Urinary bladder (tissue), 4 donors: ENCODE measurements around the gene TMEM174. TPM values are rescaled to one million over a fixed set of nuclear protein-coding genes. Genes with fewer than 3 reads are reported as not detected.

ENCODE experiments used
- DNase-seq: peaks from one replicate; pipeline ENCODE4 v3.0.0-alpha.2; 2015; ENCODE audit errors: extremely low spot score
- H3K27ac ChIP-seq: one replicate; pipeline ENCODE4 v1.5.1; 2013; ENCODE audit warnings: low read depth, mild to moderate bottlenecking, moderate library complexity
- H3K36me3 ChIP-seq: one replicate; pipeline ENCODE4 v1.6.1; 2013; ENCODE audit warnings: mild to moderate bottlenecking, moderate library complexity; ENCODE audit not compliant: insufficient read depth
- H3K4me1 ChIP-seq: one replicate; pipeline ENCODE4 v1.6.1; 2013; ENCODE audit warnings: mild to moderate bottlenecking, moderate library complexity; ENCODE audit not compliant: insufficient read depth
- H3K4me3 ChIP-seq: one replicate; pipeline ENCODE4 v1.5.1; 2013; ENCODE audit warnings: low read depth, low read length
- WGBS: extraction: QIAGEN DNeasy Blood & Tissue Kit; methylation state at CpG from one replicate; pipeline ENCODE4 v1.1.7; 2013; 5-methylcytosine and 5-hydroxymethylcytosine counted together
- polyA plus RNA-seq: library from polyadenylated mRNA; stranded (reverse); fragments of 200-250 nt; gene quantifications from one replicate; pipeline ENCODE4 v1.2.3, GENCODE V29; 2013
- total RNA-seq: library from RNA; depleted of rRNA; stranded (reverse); fragments of >200 nt; gene quantifications from one replicate; pipeline ENCODE4 v1.2.3, GENCODE V29; 2014
- donor health status: healthy with polysubstance abuse.
- donor health status: healthy.

Gene TMEM174
- total and polyA plus RNA-seq, 2 donors, result not detected

GRCh38 chr5:73140801-73141200 is 32.2 kb upstream of the TMEM174 start:
- WGBS, result 97% methylated on average over 1 of the region's 1 CpG
- no peak overlapping the region for H3K27ac ChIP-seq
- no peak for DNase-seq
- H3K4me3 ChIP-seq, result no peak overlapping the region
- no peaks in the 10 kb centered on the region for H3K4me1 ChIP-seq
- H3K36me3 ChIP-seq, result no peaks in the 10 kb centered on the region

DNA sequence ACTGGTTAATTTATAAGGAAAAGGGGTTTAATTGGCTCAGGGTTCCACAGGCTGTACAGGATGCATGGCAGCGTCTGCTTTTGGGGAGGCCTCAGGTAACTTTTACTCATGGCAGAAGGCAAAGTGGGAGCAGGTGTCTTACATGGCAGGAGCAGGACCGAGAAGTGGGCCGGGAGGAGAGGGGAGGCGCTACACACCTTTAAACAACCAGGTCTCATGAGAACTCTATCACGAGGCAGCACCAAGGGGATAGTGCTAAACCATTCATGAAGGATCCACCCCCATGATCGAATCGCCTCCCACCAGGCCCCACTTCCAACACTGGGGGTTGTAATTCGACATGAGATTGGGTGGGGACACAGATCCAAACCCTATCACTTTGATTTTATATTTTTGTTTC is 31.0 kb upstream of the TMEM174 start:
- H3K4me1 ChIP-seq, result no peaks in the 10 kb centered on the region
- H3K27ac ChIP-seq, result no peak overlapping the region
- H3K4me3 ChIP-seq, result no peak overlapping the region
- whole genome bisulfite sequencing, result 68% methylated on average over 8 of the region's 8 CpGs
- no peak for DNase-seq
- no peaks in the 10 kb centered on the region for H3K36me3 ChIP-seq

DNA sequence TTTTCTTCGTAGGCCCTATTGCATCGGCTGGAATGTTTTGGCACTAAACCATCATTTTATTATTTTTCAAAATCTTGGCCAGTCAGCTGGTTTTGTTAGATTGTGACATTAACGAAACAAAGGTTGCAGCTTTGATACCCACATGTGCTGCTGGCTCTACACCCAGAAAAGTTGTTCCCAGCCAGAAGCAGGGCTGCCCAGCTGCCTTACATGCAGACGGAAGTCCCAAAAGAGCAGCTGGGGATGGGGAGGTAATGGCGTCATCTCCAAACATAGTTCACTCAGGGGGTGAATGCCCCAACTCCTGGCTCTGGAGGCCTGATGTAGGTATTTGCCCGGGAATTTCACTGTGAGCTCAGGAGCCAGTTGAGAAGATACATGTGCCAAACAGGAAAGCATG is 29.3 kb upstream of the TMEM174 start:
- WGBS, result 61% methylated on average over 6 of the region's 6 CpGs
- H3K36me3 ChIP-seq, result no peaks in the 10 kb centered on the region
- H3K27ac ChIP-seq, result no peak overlapping the region
- no peak for DNase-seq
- H3K4me1 ChIP-seq, result no peaks in the 10 kb centered on the region
- H3K4me3 ChIP-seq, result no peak overlapping the region

- H3K27ac ChIP-seq, result no peak overlapping the region
- DNase-seq, result no peak
- no peak overlapping the region for H3K4me3 ChIP-seq
- H3K4me1 ChIP-seq, result no peaks in the 10 kb centered on the region
- no peaks in the 10 kb centered on the region for H3K36me3 ChIP-seq
- 59% methylated on average over 3 of the region's 3 CpGs for WGBS
Observed at GRCh38 chr5:73149540-73149939, 23.5 kb upstream of the TMEM174 start.

GRCh38 chr5:73150876-73151275 is 22.1 kb upstream of the TMEM174 start:
- Histone ChIP-seq H3K36me3 (no peaks in the 10 kb centered on the region), H3K4me1 (no peaks in the 10 kb centered on the region), H3K27ac (no peak overlapping the region), H3K4me3 (no peak overlapping the region)
- DNase-seq, result no peak
- 78% methylated on average over 7 of the region's 7 CpGs for WGBS

DNA sequence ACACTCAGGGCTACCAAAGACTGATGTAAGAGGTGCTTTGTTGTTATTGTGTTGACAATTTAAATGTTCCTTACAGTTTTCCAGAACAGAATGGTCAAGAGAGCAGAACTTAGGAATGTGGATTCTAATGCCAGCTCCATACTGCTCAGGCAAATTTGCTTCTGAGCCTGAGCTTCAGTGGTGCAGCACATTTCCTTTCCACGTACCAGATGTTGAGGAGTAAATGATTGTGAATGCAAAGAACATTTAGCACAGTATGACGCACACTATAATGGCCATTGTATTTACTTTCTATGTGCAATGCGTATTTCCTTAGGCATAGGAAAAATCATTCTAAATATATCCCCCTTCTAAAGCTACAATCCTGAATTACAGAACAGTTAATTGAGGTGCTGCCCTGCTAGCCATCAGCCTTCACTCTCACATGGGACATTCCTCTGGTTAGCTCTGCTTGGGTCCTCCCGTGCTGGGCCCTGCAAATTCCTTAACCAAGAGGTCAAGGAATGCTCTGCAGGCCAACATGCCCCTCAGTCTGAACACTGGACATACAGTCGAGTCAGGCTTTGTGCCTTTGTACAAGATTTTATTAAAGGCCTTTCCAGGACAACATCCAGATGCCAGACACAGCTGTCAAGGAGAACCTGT is 21.1 kb upstream of the TMEM174 start:
- no peak for DNase-seq
- 66% methylated on average over 5 of the region's 5 CpGs for WGBS
- Histone ChIP-seq H3K4me3 (no peak overlapping the region), H3K4me1 (no peaks in the 10 kb centered on the region), H3K36me3 (no peaks in the 10 kb centered on the region), H3K27ac (no peak overlapping the region)

DNA sequence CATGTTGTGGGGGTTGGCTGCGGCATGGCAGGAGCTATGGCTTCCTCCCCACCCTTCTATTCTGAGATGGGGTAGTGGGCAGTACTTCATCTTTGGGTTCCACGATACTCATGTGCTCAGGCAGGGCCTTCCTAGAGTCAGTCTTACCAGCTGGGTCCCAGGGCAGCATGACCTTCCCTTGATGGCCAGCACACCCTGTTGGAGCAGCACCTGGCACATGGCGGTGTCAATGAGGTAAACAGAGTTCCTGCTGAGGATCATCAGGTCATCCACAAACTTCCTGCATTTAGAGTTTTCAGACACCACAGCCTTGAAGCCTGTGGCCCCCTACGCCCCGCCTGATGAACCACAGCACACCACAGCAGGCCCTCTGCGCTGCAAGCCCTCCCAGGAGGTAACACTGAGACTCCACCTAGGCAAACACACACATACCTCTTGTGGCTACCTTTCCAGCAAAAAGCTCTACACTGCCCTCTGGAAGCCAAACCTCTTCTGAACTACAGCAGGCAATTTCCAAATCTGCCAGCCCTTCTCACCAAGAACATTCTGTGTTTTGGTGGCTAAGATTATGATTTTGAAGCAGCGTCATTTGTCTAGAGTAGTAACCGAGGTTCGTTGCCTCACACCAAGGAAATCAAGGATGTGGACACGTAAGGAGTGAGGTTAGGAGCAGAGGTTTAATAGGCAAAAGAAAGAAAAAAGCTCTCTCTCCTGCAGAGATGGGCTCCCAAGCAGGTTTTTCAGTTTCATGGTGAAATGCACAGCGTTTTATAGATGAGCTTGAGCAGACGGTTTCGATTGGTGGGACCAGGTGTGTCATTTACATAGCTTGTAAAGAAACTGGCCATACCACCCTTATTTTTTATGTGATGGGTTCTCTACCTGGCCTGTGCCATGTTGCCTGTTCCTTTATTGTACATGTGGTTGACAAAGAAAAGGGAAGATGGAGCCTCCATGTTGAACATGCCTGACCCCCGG is 20.3 kb upstream of the TMEM174 start:
- no peaks in the 10 kb centered on the region for H3K36me3 ChIP-seq
- no peak for DNase-seq
- no peak overlapping the region for H3K27ac ChIP-seq
- H3K4me1 ChIP-seq, result no peaks in the 10 kb centered on the region
- no peak overlapping the region for H3K4me3 ChIP-seq
- WGBS, result 87% methylated on average over 14 of the region's 14 CpGs

- Histone ChIP-seq H3K4me1 (no peaks in the 10 kb centered on the region), H3K36me3 (no peaks in the 10 kb centered on the region), H3K4me3 (no peak overlapping the region), H3K27ac (no peak overlapping the region)
- no peak for DNase-seq
- 64% methylated on average over 7 of the region's 7 CpGs for WGBS
Observed at GRCh38 chr5:73153513-73153912, 19.5 kb upstream of the TMEM174 start.

- no peak for DNase-seq
- no peaks in the 10 kb centered on the region for H3K4me1 ChIP-seq
- 87% methylated on average over 5 of the region's 5 CpGs for WGBS
- no peak overlapping the region for H3K4me3 ChIP-seq
- no peaks in the 10 kb centered on the region for H3K36me3 ChIP-seq
- H3K27ac ChIP-seq, result no peak overlapping the region
Observed at GRCh38 chr5:73154208-73155006, 18.6 kb upstream of the TMEM174 start.

DNA sequence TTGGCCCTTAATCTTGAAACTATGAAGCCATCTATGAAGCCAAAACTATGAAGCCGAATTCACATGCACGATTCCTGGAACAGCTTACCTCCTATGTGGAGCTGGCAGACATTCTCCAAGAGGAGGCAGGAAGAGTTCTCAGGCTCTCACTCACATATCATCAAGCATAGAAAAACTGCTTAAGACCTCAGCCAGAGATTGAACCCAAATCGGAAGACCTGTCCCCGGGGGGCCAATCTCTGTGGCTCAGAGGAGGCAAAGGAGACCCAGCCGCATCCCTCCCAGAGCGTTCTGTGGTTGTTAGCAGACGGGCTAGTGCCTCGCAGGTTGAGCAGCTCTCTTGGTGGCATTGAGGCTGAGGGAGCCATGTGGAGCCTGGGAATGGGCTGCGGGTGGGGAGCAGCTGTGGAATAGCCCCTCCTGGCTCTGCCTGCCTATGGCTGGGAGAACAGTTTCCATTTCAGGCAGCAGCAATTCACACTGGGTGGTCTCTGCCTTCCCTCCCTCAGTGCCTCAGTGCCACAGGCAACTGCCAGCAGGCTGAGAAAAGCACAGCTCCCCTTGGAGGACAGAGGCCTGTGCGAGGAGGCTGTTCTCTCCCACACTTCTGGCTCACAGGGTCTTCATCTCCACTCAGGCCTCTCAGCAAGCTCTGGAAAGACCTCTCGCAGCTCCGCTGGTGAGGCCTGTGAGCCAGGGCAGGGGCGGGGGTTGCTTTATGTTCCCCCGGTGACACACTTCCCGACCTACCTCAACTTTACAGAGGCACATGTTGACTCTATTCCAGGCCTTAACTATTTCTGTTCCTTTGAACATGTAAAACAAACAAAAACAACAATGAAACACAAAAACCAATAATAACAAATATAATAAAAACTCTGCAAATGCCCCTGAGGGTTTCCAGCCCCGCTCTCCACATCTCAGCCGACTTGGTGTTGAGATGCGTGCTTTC is 17.4 kb upstream of the TMEM174 start:
- 74% methylated on average over 18 of the region's 18 CpGs for WGBS
- no peak for DNase-seq
- H3K36me3 ChIP-seq, result no peaks in the 10 kb centered on the region
- H3K4me3 ChIP-seq, result no peak overlapping the region
- H3K4me1 ChIP-seq, result no peaks in the 10 kb centered on the region
- H3K27ac ChIP-seq, result no peak overlapping the region

- no peak overlapping the region for H3K27ac ChIP-seq
- no peak overlapping the region for H3K4me3 ChIP-seq
- no peaks in the 10 kb centered on the region for H3K36me3 ChIP-seq
- 85% methylated on average over 6 of the region's 6 CpGs for WGBS
- DNase-seq, result no peak
- no peaks in the 10 kb centered on the region for H3K4me1 ChIP-seq
Observed at GRCh38 chr5:73157414-73158303, 15.3 kb upstream of the TMEM174 start.

GRCh38 chr5:73158313-73158712 is 14.7 kb upstream of the TMEM174 start:
- no peak for DNase-seq
- H3K4me1 ChIP-seq, result no peaks in the 10 kb centered on the region
- no peaks in the 10 kb centered on the region for H3K36me3 ChIP-seq
- no peak overlapping the region for H3K27ac ChIP-seq
- WGBS, result 91% methylated on average over 4 of the region's 4 CpGs
- no peak overlapping the region for H3K4me3 ChIP-seq
